ENCODE data around the gene SPATA16. TPM values are rescaled to one million over a fixed set of nuclear protein-coding genes. Genes with fewer than 3 reads are reported as not detected.
"Not testable (repeated sequence)": the region's sequence is repeated elsewhere in the genome, so short reads cannot be mapped to it uniquely, and the experiment has no call there.

The SPATA16 gene
- total RNA-seq, 1 donor from 2014 or later, result not detected

DNA sequence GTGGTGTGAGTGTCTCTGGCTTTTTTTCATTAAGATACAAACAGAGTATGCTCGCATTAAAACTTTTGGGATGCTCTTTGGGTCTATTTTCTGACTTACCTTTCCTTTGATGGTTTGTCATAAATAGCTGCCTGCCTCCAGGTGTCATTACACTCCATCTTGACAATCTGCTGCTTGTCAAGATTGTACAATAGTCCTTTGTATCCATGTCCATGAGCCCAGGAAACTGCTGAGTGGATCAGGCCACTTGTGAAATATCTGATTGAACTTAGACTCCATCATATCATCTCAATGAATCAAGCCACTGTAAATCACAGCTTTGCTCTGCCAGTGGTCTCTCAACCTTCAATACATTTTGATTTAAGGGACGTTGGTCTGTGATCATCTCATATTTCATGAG is 255.3 kb downstream of the SPATA16 start:
- no peak for DNase-seq (ENCODE audit: low read depth in 2 of 2)

DNA sequence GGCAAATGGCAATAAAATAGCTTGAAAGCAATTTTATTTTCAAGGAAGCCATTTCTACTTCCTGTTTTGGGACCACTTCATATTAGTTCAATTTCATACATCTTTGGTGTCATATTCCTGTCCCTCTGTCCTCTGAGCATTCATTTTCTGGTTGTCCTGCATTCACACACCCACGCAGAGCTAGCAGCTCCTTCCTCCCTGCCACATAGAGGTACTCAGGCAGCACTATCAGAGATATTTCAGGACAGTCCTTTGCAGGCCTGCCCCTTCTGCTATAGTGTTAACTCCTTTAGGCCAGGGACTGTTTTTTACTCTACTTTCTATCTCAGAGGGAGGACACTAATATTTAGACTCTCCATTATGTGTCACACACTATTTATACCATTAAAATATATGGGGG is 258.5 kb downstream of the SPATA16 start:
- no peak for DNase-seq (ENCODE audit: low read depth in 2 of 2)

DNA sequence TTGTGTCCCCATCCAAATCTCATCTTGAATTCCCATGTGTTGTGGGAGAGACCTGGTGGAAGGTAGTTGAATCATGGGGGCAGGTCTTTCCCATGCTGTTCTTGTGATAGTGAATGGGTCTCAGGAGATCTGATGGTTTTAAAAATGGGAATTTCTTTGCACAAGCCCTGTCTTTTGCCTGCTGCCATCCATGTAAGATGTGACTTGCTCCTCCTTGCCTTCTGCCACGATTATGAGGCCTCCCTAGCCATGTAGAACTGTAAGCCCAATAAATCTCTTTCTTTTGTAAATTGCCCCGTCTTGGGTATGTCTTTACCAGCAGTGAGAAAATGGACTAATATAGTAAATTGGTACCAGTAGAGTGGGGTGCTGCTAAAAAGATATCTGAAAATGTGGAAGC is 261.7 kb downstream of the SPATA16 start:
- not testable (repeated sequence) for DNase-seq (ENCODE audit: low read depth in 2 of 2)

DNA sequence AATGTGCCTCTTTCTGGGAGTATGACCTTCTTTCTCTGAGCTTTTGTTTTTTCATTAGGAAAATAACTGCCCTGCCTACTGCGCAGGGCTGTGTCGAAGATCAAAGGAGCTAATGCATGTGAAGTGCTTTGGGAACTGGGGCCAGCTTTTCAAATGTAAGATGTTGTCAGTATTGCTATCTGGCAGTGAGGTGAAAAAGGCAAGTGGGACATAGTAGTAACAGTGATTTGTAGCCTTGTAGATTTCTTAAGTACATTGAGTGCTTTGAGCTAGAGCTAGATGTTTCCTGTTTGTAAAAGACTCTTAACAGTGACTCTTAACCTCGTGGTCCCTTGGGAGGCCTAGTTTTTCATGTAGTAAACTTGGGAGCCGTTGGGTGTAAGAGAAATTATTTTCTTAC is 264.0 kb downstream of the SPATA16 start:
- peak in 1 of 2 donors; percentile 40 for DNase-seq (ENCODE audit: low read depth in 2 of 2)

DNA sequence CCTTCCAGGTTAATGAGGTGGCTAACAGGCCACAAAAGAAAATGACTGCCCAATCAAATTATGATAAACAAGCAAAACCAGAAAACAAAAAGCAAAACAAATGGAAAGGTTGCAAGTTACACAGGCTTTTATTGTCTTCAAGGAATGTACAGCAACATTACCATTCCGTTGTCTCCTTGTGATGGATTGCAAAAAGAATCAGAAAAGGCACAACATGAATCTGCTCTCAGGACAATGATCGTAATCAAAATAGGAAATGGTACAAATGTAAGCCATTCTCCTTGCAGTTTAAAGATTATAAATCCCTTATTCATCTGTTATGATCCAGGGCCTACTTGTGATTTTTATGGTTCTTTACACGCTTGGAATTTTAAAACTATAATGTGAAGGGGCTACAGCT is 264.7 kb downstream of the SPATA16 start:
- peak in 1 of 2 donors; percentile 6 for DNase-seq (ENCODE audit: low read depth in 2 of 2)

DNA sequence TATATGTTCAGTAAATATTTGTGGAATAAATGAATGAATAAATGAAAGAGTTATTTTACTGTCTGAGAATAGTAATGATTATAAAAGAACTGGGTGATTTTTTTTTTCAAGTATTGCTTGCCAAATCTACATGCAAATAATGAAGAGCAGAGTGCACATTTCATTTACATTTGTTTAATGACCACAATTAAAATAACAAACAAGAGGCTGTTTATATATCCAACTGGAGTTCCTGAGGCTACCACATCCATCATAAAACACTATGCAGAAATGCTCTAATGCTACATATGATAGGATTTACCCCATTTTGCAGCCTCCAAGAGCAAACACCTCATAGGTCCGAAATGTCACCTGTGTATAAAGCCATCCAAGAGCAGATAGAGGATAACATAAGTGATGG is 266.0 kb downstream of the SPATA16 start:
- DNase-seq (ENCODE audit: low read depth in 2 of 2), result no peak

DNA sequence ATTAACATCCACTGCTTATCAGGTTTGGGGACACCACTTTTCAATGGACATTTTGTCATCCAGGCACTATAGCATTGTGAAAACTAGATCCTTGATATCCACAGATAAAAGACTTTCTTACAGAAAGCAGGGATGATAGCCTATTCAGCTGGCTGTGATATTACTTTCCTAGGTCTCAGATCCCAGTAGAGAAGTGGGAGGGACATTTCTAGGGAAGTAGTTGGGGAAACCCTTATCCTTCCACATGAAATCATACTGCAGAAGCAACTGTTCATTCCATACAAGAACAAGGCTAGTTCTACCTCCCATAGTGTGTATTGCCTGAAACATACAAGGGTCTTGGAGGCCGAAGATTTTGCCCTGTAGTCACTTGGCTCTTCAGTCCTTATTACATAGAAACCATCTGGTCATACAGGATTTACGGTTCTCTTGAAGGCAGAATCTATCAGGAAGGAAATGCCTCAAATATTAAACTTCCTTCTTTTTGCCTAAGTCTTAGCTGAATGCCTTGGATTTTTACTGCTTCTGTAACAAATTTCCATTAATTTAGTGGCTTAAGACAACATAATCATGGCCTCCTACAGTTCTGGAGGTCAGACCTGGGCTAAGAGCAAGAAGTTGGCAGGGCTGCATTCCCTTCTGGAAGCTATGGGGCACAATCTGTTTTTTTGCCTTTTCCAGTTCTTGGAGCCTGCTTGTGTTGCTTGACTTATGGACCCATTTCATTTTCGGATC is 271.1 kb downstream of the SPATA16 start:
- DNase-seq (ENCODE audit: low read depth in 2 of 2), result peak in 1 of 2 donors; percentile 45

DNA sequence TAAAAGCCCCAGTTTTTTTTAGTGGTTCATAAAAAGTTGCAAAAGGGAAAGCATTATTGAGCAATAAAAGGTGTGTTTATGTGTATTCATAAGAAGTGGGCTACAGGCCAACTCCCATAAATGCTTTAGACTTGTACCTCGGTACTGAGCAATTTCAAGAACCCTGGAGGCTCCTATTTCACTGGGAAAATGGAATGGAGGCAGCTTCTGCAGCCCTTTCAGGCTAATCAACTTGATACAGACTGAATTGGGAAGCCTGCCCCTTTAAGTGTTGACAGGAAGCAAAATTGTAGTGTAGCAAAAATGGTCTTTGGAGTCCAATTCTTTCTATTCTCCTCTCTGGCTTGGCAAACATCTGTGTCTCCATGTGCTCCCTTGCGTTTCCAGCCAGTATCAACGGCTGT is 271.7 kb downstream of the SPATA16 start:
- peak; percentile 7 to 41 for DNase-seq (ENCODE audit: low read depth in 2 of 2)

DNA sequence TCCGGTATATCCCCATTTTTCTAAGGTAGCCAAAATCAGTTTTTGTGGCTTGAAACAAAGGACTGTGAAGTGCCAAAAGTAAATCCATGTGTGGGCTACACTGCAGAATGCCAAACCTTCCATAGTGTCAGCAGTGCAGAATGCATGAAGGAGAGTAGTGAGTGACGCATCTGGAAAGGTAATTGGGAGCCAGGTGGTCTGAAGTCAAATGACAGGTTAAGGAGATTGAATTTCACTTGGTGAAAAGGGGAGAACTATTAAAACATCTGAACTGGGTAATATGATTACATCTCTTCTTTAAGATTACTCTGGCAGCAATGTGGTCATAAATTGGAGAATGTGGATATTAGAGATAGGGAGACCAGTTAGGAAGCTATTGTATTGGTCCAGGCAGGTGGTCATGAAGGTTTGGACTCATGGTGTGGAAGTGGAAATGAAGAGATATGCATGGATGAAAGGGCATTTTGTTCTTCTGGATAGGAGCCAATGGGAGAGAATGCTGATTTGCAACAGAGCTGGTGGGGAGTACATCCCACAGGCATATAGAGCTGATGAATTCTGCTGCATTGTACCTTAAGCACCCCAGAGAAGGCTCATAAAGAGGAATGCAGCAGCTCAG is 272.3 kb downstream of the SPATA16 start:
- no peak for DNase-seq (ENCODE audit: low read depth in 2 of 2)

DNA sequence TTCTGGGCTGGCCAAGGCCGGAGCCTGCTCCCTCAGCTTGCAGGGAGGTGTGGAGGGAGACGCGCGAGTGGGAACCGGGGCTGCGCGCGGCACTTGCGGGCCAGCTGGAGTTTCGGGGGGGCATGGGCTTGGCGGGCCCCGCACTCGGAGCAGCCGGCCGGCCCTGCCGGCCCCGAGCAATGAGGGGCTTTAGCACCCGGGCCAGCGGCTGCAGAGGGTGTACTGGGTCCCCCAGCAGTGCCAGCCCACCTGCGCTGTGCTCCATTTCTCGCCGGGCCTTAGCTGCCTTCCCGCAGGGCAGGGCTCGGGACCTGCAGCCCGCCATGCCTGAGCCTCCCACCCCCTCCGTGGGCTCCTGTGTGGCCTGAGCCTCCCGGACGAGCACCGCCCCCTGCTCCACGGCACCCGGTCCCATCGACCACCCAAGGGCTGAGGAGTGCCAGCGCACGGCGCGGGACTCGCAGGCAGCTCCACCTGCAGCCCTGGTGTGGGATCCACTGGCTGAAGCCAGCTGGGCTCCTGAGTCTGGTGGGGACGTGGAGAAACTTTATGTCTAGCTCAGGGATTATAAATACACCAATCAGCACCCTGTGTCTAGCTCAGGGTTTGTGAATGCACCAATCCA is 274.2 kb downstream of the SPATA16 start:
- not testable (repeated sequence) for DNase-seq (ENCODE audit: low read depth in 2 of 2)

DNA sequence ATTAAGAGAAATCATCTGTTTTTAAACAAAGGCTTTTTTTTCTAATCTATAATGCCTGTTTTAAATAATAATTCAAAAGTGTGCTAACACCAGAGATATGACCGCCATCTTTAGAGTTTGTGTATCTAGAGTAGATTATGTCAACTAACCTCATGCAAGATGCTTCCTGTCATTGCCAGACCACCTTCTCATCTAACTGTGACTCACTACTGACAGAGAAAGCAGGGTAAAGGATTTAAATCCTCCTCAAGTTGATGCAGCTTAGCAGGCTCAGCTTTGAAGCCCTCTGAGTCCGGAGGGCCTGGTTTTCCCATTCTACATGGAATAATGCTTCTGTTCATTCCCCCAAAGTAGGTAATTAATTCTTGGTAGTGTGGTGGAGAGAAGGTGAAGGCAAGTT is 282.0 kb downstream of the SPATA16 start:
- peak; percentile 41 to 66 for DNase-seq (ENCODE audit: low read depth in 2 of 2)

DNA sequence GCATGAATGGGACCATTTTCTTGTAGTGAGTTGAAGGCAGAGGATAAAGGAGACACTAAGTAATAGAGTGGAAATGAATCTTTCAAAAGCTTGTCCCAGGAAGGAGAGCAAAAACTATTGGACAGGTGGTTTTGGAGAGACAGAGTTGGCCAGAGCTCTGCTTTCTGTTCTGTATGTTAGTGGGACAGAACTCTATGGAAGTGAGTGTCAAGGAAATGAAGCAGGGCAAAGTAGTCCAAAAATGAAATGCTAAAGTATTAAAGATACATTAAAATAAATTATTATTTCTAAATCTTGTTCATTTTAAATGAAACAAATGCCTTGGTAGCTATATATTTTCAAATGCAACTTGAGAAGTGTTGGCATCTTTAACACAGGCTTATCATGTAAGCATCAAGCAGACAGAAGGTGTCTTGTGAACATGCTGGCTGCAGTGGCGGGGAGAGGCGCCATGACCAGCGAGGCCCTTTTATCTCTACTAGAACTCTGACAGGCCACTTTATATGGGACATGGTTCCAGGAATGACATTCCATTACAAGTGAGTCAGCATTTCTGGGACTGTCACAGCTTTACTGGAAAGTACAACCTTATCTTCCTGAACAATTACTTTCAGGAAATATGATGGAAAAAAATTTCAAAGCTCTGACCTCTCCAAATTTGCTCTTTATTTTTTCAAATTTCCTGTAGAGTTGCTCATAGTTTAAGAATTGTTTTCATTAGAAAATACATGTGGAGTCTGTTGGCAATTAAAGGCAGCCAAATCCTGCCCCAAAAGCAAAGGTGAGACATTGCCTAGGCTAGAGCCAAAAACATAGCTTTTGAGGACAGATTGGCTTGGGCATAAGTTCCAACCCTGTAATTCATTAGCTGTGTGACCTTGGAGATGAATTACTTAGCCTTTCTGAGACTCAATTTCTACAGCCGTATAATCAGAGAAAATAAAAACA is 284.0 kb downstream of the SPATA16 start:
- peak; percentile 70 to 94 for DNase-seq (ENCODE audit: low read depth in 2 of 2)

DNA sequence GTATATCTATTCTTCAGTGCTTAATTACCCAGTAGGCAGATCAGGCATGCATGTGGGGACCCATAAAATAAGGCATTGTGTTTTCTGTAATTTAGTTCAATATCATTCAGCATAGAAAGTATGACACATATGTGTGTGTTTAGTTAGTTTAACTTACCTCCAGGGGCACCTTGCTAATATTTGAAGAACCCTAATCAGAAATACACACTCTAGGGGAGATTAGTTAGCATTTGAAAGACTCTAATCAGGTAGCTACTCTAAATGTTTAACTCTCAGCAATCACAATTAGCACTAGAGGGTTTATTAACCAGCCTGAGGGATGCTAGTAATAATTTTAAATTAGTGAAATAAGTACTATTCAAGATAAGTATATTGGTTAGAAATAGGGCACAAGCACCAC is 286.0 kb downstream of the SPATA16 start:
- DNase-seq (ENCODE audit: low read depth in 2 of 2), result no peak

DNA sequence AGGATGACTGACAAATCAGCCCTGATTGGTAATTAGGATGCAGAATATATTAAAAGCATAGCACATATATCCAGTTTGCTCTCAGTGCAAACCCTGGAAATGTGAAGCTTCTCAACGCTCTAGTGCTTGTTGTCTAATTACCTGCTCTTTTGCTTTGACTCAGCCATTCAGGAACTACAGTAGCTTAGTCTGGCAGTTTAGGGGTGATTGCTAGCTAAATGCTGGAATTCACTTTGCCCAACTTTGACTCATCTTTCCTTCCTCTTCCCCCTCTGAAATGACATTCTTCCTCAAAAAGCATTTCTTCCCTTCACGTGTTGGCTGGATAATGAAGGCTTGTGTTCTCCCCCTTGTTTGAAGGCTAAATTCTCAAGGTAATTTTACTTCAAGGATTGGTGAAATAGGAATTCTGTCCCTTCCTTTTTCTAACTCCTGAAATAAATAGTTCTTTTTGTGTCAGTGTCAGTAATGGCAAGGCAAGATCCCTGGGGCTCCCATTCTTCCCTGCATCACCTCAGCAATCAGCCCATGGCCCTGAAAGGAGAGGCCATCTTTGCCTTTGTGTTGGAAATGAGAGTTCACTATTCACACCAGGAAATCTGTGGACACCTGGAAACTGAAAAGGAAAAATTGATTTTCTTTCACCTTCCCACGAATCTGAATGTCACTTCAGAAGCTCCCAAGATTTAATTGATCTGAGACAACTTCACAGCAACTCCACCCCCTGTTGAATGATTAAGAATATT is 286.9 kb downstream of the SPATA16 start:
- DNase-seq (ENCODE audit: low read depth in 2 of 2), result no peak

DNA sequence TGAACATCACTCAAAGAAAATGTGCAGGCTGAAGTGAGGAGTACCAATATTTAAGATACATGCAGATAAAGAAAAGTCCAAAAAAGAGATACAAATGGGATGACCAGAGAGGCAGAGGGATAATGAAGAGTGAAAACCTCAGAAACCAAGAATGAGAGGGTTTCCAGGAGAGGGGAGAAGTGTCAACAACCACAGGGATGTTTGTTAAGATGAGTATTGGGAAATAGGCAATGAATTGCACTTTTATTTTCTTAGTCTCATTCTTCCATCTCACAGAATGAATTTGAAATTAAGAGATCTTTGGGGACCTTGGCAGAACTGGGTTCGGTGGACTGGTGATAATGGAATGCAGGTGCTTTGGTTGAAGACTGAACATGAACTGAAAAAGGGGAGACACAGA is 288.0 kb downstream of the SPATA16 start:
- no peak for DNase-seq (ENCODE audit: low read depth in 2 of 2)

DNA sequence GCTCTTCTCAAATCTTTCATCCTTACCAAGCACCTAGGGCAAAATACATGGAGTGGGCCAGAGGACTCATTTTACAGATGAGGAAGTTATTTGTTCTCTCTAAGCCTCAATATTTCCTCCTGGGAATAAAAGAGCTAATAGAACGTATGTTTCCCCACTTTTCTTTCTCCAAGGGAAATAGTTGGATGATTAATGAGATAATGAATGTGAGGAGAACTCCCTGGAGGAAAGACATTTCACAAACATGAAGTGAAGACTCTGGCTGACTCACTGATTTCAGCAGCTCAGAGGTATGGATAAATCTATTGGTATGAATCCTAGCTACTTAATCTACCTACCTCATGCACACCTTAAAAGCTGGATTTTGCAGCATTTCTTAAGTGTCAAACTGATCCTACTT is 292.1 kb downstream of the SPATA16 start:
- DNase-seq (ENCODE audit: low read depth in 2 of 2), result peak in 1 of 2 donors; percentile 23

DNA sequence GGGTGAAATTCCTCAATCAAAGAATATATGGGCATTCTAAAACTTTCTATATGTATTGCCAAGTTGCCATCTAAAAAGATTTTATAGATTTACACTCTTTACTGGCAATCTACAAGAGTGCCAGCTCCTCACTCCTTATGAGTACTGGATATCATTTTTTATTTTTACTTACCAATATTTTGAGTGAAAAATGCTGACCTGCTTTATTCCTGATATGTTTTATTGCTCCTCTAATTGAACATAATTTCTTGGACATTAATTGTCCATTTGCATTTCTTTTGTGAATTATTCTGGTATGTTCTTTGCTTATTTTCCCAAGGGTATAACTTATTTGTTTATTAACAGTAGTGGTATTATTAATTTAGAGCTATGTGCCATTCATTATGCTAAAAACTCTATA is 293.7 kb downstream of the SPATA16 start:
- DNase-seq (ENCODE audit: low read depth in 2 of 2), result no peak

DNA sequence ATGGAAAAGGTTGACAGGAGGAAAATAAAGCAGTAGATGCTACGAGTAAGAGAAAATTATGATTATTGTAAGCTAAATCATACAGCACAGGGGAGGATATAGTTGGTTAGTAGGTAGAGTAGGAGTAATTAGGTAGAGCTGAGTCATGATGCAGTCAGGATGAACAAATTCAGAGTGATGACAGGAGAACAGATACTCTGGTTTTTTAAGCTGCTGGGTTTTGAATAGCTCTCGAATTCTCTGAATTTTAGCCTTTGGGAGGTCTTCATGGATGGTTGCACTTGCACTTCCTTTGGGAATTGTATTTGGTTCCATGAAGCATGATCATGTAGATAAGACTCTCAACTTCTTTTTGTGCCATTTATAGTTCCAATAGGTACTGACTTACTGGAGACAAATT is 294.3 kb downstream of the SPATA16 start:
- no peak for DNase-seq (ENCODE audit: low read depth in 2 of 2)

DNA sequence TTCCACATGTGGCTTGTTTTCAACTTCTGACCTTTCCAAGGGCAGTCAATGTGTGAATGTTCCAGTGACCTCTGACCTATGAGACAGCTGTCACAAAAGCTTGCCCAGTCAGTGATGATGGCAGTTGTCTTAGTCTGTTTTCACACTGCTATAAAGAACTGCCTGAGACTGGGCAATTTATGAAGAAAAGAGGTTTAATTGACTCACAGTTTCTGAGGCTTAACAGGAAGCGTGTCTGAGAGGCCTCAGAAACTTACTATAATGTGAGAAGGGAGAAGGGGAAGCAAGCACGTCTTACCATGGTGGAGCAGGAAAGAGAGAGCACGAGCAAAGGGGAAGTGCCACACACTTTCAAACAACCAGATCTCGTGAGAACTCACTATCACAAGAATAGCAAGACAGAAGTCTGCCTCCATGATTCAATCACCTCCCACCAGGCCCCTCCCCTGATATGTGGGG is 294.9 kb downstream of the SPATA16 start:
- DNase-seq (ENCODE audit: low read depth in 2 of 2), result no peak

DNA sequence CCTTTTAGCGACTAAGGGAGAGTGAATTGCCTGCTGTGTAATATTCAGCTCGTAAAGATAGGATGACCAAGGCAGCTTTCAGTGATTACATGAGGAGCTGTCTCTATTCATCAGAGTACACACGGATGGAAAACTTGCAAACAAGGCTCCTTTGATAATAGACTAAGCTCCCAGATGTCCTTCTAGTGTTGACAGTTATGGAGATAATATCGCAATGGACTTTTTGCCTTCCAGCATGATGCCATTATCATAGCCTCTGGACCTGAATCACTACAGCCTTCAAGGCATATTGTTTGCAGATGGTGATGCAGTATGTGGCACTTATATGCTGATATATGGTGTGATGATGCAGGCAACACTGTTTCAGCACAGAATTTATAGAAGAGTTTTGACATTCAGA is 296.6 kb downstream of the SPATA16 start:
- DNase-seq (ENCODE audit: low read depth in 2 of 2), result no peak

DNA sequence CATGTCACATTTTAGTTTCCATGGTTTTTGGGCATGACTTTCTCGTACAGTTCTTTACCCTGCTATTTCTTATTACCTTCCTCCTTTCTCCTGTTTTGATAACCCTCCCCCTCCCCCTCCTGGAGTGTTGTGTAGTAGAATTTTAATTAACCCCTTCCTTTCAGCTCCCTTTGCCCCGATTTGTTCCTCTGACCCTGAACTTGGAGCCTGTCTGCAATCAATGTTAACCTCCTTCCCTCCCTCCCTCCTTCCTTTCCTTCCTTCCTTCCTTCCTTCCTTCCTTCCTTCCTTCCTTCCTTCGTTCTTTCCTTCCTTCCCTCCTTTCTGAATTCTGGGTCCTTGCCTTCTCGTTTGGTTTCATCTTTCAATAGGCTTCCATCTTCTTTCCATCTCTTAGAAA is 300.1 kb downstream of the SPATA16 start:
- DNase-seq (ENCODE audit: low read depth in 2 of 2), result no peak
